OCI-LY3 (cell line): ENCODE measurements around the gene SEPTIN12.

Source experiments
- EZH2phosphoT487 ChIP-seq: fragments of 200-600 bp; shearing (Covaris generic); IDR thresholded peaks from 2 replicates; pipeline ENCODE4 v1.6.1; 2018; ENCODE audit warnings: antibody characterized with exemption, mixed run types, low read depth
- TF ChIP-seq, protein P1 (sequence below): fragments of 200-600, 300-600 bp; sonication (generic); IDR thresholded peaks from 2 replicates; pipeline ENCODE4 v1.5.1; 2014; ENCODE audit warnings: antibody characterized with exemption, low read length, low read depth

DNA sequence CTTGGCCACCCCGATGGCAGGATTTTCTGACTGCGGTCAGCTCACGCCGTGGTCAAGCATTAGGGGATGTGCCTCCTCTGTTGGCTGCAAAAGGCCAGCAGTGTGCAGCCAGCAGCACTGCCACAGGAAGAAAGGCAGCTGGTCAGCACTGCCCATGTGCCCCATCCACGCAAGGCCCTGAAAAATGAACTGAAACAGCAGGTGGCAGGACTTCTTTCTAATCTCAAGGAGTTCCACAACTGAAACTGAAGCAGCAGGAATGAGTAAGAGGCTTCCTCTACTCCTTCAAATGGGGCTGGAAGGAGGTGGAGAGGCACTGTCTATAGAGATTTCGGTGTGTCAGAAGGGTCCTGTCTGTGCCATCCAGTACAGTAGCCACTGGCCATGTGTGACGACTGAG lies 24.4 kb downstream of the SEPTIN12 start:
- TF ChIP-seq, protein P1, sequence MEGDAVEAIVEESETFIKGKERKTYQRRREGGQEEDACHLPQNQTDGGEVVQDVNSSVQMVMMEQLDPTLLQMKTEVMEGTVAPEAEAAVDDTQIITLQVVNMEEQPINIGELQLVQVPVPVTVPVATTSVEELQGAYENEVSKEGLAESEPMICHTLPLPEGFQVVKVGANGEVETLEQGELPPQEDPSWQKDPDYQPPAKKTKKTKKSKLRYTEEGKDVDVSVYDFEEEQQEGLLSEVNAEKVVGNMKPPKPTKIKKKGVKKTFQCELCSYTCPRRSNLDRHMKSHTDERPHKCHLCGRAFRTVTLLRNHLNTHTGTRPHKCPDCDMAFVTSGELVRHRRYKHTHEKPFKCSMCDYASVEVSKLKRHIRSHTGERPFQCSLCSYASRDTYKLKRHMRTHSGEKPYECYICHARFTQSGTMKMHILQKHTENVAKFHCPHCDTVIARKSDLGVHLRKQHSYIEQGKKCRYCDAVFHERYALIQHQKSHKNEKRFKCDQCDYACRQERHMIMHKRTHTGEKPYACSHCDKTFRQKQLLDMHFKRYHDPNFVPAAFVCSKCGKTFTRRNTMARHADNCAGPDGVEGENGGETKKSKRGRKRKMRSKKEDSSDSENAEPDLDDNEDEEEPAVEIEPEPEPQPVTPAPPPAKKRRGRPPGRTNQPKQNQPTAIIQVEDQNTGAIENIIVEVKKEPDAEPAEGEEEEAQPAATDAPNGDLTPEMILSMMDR = no peak
- no peak for TF ChIP-seq EZH2phosphoT487
